Tongue (tissue), 2 donors: ENCODE data around the gene SMC6. TPM values are rescaled to one million over a fixed set of nuclear protein-coding genes. Genes with fewer than 3 reads are reported as not detected.

Experiments used
- DNase-seq: peaks from one replicate; pipeline ENCODE4 v3.0.0-alpha.2; 2015
- total RNA-seq: library from RNA; depleted of rRNA; stranded (reverse); fragments of >200 nt; gene quantifications from one replicate; pipeline ENCODE4 v1.2.3, GENCODE V29; 2014

SMC6 gene
- total RNA-seq, 1 donor from 2014 or later = 43.8 TPM

DNA sequence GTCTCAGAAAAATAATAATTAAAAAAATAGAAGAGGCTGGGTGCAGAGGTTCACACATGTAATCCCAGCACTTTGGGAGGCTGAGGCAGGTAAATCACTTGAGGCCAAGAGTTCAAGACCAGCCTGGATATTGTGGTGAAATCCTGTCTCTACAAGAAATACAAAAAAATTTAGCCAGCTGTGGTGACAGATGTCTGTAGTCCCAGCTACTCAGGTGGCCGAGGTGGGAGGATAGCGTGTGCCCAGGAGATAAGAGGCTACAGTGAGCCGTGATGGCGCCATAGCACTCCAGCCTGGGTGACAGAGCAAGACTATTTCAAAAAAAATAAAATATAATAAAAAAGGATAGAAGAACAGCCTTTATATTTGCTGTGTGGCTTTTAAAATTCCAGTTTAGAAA lies 35.9 kb downstream of the SMC6 start:
- no peak for DNase-seq

DNA sequence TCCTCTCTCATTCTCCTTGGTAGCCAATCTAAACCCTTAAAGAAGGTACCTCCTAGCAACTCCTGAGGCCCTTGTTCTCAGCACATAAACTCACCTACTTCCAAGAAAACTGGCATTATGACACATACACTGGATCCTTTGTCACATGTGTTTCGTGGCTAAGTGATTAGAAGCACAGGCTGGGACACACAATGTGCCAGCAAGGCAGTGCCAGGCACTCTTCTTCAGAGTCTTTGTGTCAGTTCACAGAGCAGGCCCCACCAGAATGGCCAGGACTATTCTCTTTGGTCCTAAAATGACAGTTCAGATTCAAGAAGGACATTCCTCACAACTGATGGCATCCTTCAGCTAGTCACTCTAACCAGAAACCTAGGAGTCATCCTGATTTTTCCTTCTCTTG lies 40.3 kb downstream of the SMC6 start:
- DNase-seq = no peak

DNA sequence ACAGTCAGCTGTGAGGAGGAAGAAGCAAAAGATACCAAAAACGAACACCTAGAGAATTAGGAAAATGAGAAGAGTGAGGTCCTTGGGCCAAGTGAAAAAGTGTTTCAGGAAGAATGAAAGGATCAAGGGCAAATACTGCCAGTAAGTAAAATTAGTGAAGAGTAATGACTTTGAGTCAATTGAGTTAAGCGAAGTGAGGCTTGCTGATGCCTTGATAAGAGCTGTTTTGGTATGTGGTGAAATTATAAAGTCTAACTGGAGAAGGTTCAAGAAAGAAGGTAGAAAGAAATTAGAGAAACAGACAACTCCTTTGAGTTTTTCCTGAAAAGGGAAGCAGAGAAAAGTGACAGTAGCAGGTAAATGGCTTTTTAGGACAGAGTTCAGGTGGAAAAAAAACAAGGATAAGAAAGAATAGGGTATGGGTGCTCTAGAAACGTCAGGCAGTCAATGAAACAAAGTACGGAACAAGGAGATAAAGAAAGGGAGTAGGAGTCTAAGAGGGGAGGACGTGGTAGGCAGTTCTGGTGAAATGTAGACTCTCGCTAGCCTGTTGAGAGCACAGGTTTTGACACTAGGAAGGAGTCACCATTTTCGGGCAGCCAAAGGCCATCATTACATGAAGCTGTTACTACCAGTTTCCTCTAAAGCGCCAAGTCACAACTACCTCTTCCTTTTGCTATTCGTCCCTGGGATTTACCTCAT lies 42.9 kb downstream of the SMC6 start:
- no peak for DNase-seq

DNA sequence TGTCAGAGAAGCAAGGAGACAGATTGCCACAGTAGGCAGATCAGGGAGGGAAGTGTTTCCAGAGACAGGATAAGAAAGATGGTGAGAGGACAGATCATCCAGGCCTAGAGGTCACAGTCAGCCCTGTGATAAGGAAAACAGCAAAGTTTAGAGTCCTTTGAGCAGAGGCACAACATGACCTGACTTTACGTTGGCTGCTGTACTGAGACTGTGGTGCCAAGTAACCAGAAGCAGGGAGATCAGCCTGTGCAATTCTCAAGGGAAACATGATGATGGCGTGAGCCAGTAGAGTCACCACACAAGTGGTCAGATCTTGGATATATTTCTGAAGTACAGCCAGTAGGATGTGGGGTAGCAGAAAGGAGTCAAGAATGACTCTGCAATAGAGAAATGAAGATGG lies 43.7 kb downstream of the SMC6 start:
- DNase-seq = no peak

DNA sequence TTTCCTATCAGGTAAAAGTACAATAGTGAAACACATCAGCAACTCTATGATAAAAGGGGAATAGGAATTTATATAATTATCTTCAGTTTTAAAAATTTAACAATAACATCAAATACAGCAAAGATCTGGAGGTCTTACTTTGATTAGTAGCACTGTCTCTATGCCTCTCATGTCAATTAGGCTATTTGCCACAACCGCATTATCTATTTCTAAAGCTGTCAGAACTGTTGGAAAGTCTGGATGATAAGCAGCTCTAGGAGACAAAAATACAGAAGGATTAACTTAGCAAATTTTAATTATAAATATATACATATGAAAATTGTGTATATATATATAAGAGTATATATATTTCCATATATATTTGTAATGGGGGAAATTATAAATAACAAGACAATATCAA lies 45.1 kb downstream of the SMC6 start:
- DNase-seq = no peak

DNA sequence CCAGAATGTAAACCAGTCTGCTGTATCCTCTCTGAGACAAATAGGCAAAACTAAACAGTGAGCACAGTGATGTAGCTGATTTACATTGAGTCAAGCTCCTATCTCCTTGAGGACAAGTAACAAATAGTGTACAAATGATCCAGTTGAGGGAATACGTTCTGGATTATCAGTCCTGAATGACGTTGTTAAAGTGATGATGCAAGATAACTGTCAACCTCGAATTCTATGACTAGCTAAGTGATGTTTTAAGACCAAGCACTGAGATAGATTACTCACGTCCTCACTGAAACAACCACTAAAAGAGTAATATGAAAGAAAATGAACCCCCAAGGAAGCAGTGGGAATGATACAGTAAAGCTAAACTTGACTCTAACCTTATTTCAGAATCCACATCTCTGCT lies 46.8 kb downstream of the SMC6 start:
- no peak for DNase-seq

DNA sequence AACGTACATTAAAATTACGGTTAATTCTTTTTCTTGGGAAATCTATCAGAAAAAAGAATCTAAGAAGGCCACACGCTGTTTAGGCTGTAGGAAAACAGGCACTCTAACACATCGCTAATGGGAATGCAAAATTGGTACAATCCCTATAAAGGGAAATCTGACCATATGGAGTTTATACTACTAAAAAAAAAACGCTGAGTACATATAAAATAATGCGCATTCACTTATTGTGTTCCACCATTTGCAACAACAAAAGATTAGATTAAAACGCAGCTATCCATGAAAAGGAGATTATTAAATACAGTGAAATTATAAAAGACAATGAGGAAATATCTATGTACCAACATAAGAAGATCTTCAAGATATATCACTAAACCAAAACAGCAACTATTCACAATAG lies 62.8 kb downstream of the SMC6 start:
- DNase-seq = no peak

DNA sequence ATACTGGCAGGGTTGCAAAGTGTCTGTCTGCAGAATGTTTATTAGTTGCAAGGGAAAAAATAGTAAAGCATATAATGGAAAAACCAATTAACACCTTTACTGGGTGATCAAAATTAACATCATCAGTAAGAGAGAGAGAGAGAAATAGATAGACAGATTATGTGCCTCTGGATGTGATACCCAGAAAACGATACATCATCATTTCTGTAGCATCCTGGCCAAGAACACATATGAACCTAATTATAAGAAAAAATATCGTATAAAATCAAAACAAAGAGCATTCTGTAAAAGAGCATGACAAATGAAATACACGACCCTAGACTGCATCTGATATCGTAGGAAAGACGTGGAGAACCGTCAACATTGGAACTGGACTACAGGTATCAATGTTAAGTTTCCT lies 64.6 kb downstream of the SMC6 start:
- no peak for DNase-seq

DNA sequence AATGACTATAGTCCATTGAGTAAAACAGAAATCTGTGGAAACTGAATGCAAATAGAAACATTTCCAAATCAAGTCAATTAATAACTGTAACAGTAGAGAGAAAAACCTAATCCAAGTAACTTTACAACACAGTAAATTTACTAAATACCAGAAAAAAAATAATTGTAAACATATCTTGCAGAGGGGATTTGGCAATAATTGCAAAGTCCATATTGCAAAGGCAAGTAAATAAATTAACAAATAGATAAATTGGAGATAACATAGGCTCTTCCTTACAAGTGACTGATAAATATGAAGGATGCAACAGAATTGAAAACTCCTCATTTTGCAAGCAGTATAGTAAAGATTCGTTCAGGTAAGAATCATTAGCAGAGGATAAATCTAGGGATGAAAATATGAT lies 65.0 kb downstream of the SMC6 start:
- no peak for DNase-seq

DNA sequence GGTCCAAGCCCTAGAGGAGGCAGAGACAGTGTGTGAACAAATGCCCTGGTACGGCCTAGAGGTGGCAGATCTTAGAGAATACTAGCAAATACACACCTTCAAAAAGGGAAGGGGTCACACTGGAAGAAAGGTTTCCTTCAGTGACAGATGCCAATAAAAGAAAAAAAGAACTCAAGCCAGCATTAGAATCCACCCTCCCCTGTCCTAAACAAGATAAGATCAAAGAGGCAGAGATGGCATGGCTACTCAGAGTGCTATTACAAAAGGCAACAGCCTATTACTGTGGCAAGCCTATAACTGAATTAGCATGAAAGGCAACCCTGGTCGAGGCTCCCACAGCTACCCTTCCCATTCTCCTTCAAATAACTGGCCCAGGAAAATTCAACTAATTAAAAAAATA lies 69.6 kb downstream of the SMC6 start:
- no peak for DNase-seq

DNA sequence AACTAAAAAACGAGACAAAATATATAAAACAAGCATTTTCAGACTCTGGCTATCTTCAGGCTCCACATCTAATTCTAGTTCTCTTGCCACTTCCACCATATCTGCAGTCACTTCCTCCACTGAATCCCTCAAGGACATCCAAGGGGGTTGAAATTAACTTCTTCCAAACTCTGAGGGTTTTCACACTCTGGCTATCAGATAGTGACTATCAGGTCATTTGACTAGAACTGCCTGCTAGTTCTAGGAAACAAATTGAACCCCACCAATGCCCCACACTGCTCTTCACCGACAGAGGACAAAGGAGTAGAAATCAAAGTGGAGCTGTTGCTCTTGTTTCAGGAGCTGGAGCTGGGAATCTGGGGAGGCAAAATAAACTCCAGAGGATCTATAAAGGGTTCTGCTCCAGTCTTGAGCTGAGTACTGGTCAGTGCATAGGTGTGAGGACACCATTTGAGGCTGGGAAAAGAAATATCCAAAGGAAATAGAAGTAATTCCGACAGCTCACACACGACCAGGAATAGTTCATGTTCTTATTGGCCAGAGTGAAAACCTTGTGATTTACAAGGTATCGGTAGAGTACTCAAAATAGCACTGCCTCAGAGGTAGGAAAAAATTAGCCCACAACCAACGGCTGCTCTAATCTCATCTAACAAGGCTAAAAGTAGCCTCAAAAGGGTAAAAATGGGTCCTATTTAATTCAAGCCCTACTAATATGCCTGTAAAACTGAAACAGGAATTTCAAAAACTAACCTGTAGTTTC lies 71.3 kb downstream of the SMC6 start:
- DNase-seq = no peak

DNA sequence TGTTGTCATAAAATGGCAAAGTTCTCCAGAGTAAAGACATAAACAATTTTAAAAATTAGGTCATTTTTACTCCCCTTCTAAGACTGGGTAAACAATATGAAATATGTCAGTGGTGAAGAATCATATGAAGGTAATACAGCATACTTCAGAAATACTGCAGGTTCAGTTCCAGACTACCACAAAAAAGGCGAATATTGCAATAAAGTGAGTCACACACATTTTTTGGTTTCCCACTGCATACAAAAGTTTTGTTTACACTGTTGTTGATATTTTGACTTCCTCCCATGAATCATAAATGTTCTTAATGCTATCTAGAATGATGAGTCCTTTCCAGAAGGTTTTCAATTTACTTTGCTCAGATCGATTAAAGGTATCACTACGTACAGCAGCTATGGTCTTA lies 73.5 kb downstream of the SMC6 start:
- DNase-seq = no peak

DNA sequence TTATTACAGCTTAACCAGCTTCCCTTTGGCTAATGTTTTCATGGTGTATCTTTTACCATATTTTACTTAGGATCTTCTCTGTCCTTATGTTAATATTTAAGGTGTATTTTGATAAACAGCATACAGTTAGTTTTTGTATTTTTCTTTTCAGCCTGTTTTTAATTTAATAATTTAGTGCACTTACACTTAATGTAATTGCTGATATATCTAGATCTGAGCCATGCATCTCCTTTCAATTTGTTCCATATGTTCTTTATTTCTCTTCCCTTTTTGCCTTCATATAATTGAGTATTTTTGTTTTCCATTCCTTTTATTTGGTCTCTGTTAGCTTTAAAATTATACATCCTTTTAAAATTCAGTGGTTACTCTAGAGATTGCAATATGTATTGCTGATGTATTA lies 78.8 kb downstream of the SMC6 start:
- no peak for DNase-seq

DNA sequence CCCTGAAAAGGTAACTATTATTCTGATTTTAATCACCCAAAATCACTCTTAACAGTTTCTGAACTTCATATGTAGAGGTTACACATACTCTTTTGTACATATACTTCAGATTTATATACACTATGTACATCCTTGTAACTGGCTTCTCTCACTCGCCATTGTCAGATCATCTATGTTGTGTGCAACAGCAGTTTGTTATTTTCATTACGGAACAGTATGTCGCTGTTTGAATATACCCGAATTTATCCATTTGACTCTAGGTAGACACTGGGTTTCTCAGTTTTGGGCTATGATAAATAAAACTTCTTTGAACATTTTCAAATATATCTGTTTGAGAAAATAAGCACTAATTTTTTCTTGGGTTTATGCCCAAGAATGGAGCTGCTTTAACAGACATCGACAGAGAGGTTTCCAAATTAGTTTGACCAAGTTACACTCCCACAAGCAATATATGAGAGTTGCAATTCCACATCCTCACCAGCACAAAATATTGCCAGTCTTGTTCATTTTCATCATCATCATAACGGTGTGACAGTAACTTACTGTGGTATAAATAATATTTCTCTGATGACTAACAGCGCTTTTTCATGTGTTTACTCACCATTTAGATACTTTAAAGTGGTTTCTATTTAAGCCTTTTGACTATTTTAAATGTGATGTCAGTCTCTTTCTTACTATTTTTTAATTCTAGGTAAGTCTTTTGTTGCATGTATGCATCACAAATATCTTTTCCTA lies 80.9 kb downstream of the SMC6 start:
- no peak for DNase-seq

DNA sequence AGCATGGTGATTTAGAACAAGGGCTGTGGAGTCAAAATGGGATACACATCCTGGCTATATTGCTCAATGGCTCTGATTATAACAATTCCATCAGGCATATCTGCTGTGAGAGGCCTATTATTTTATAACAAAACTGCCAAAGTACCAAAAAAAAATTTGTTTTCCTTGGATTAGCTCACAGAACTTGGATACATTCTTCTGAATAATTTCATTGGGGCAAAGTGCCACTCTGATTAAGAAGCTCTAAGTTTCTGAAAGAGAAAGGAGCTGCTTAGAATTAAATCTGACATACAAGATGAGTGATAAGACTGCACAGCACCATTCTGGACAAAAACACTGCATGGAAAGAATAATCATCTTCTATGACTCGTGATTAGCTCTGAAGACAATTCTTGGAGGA lies 85.7 kb downstream of the SMC6 start:
- DNase-seq = no peak

DNA sequence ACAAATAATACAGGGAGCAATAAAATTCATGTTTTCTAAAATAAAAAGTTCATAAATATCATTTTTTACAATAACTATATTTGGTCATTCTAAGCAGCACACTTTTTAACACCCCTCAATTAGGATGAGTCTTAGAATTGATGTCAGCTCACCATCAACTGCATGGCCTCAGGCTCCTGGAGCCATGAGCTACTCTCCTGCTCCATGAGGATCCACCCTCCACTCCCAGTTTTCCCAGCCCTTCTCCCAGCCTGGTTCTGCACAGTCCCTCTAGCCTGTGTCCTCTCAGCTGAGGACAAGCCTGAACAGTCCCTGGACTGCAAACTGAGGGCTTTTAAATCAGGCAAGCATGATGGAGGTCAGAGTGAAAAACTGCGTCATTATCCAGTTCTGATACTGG lies 89.1 kb downstream of the SMC6 start:
- no peak for DNase-seq

DNA sequence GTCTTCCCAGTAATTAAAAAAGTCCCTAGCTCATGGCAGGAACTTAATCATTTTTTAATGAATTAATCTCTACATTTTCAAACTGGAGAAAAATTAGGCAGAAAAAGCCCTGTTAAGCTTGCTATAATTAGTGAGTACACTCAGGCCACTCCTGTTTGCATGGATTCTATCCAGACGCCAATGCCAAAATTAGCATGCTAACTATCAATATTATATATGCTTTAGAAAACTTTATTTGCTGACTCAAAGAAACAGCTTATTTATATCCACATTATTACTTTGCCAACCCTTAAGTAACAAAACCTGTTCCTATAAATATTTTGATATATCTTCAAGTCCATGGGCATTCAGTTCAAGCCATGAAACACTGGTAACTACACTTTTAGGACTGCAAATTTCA lies 90.9 kb downstream of the SMC6 start:
- no peak for DNase-seq

DNA sequence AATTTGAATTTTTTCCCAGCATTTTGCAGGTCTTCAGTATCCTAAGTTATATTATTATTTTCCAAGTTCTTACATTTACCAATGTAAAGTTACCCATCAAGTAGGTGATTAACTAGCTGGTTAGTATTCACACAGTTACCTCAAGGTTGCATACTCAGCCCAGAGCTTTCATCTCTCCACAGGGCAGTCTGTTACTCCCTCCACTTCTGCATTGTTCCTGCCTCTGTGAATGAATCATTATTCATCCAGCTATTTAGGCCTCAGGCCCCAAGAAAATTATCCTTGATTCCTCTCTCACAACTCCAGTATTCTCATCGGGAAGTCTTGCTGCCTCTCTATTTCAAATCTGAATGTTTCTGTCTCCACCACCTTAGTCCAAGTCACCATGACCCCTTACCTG lies 92.2 kb downstream of the SMC6 start:
- DNase-seq = no peak

DNA sequence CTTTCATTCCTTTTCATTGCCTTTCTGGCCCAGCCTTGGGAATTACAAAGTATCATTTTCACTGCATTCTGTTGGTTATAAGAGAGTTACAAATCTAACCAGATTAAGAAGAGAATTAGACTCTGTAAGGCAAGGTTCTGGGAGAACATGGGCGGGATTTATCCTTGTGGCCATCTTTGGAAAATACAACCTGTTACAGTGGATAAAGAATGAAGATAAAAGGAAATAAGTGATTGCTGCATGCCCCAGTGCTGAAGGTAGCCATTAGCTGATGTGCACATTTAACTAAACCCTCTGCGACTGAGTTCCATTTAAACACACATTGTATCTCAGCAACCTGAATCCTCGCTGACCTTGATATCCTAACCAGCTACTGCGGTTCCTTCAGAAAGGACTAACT lies 93.4 kb downstream of the SMC6 start:
- no peak for DNase-seq

DNA sequence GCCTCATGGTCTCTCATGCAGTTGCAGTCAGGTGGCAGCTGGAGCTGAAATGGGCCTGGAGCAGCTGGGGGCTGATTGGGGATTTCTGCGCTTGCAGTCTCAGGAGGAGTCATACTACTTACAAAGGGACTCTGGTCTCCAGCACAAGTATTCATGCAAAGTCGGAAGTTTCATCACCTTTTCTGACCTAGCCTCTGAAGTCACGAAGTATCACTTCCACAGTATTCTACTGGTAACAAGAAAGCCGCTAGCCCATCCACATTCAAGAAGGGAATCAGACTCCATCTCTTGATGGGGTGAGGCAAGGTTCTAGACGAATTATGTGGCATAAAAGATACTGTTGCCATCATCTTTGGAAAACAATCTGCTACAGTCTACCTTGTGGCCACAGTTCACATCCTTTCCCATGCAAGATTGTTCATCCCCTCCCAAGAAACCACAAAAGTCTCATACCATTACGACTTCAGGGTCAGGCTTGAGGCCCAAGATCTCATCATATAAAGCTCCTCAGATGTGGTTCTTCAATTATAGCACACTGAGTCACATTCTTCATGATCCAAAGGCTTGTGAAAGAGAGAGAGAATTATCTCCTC lies 95.3 kb downstream of the SMC6 start:
- no peak for DNase-seq

DNA sequence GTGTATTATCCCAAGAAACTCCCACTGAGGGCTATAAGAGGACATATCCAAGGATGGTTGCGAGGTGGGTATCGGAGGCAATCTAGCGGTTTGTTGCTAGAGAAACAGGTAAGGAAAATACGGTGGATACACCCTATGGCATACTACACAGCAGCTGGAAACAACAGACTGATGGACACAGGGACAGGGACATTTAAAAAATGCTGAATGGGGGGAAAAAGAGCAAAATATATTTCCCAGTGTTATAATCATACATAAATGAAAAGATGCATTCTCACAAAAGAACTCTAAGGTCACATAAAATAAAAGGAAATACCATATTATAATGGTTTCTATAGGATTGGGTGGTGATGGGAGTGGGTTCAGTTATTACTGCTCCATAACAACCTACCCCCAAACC lies 95.9 kb downstream of the SMC6 start:
- no peak for DNase-seq

DNA sequence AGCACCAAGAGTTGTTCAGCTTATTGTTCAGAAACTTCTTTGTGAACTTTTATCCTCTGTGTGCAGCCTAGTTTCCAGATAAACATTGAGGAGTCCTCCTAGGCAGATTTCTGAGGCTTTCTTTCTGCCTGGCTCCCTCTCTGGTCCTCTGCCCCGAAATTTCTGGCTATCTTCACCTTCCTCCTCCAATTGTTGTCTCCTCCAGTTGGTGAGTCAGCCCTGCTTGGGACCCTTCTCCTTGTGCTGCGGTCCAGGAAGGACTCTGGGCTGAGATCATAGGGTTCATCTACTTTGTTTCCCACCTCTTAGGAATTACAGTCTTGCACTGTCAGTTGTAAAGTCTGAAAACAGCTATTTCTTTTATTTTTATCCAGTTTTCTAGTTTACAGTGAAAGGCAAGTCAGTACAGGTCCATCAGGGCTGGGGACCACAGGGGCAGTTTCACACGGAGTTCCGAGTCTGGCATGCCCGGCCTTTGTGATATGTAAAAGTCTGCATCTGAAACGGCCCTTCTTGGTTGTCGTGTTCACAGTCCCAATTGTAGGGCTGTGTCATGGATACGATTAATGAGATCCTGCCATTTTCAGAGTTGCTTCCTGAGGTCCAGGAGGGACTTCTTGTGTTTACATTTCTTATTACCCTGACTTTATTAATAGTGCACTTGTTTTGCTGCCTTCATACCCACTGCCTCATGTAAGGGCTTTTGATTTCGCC lies 100.8 kb downstream of the SMC6 start:
- no peak for DNase-seq

DNA sequence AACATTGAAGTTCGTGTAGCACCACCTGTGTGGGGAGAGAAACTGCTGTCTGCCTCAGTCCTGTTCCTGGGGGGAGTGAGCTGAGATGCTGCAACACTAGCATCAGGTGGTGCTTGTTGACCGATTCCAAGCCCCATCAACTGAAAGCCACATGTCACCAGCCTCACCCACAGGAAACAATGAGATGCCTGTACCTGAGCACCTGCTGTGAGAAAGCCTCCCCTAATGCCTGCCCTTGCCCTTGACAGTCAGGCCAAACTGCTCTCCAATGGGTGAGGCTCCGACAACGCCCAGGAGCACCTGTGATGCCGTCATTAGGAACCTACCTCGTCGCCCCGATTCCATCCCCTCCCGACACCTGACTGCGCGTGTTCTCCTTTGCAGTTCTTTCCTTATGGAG lies 104.6 kb downstream of the SMC6 start:
- DNase-seq = no peak
